Astrocyte of the spinal cord (primary cell): ENCODE measurements around the gene TICAM2.

Experiments
- DNase-seq: peaks from one replicate; pipeline ENCODE4 v3.0.0; 2011; ENCODE audit warnings: low read depth, low spot score
- H3K4me3 ChIP-seq: 2 replicates; pipeline ENCODE4 v1.5.1; 2011; ENCODE audit warnings: low read depth, mild to moderate bottlenecking, low read length, moderate library complexity
- in situ Hi-C: cut with HindIII; loops from 2 replicates; pipeline ENCODE4 v1.10.0; 2017; ENCODE audit warnings: low sequenced_read_pairs
- TF ChIP-seq, protein P1 (sequence below): IDR thresholded peaks from 2 replicates; pipeline ENCODE4 v1.5.1; 2012; ENCODE audit warnings: low read depth, mild to moderate bottlenecking, low read length, inconsistent platforms

The TICAM2 gene

GRCh38 chr5:115532517-115532916 lies 69.8 kb downstream of the TICAM2 start:
- TF ChIP-seq, protein P1, sequence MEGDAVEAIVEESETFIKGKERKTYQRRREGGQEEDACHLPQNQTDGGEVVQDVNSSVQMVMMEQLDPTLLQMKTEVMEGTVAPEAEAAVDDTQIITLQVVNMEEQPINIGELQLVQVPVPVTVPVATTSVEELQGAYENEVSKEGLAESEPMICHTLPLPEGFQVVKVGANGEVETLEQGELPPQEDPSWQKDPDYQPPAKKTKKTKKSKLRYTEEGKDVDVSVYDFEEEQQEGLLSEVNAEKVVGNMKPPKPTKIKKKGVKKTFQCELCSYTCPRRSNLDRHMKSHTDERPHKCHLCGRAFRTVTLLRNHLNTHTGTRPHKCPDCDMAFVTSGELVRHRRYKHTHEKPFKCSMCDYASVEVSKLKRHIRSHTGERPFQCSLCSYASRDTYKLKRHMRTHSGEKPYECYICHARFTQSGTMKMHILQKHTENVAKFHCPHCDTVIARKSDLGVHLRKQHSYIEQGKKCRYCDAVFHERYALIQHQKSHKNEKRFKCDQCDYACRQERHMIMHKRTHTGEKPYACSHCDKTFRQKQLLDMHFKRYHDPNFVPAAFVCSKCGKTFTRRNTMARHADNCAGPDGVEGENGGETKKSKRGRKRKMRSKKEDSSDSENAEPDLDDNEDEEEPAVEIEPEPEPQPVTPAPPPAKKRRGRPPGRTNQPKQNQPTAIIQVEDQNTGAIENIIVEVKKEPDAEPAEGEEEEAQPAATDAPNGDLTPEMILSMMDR: no peak
- in situ Hi-C loops: no loop called here
- no peak for DNase-seq
- H3K4me3 ChIP-seq: no peak overlapping the region

GRCh38 chr5:115531787-115532367 lies 70.4 kb downstream of the TICAM2 start:
- TF ChIP-seq, protein P1: no peak
- no peak for DNase-seq
- in situ Hi-C loops: no loop called here
- H3K4me3 ChIP-seq: no peak overlapping the region

GRCh38 chr5:115531380-115531779 lies 70.9 kb downstream of the TICAM2 start:
- in situ Hi-C loops: no loop called here
- TF ChIP-seq, protein P1: no peak

GRCh38 chr5:115530426-115530825 lies 71.9 kb downstream of the TICAM2 start:
- no peak overlapping the region for H3K4me3 ChIP-seq
- DNase-seq: no peak

More at GRCh38 chr5:115531380-115531779, 70.9 kb downstream of the TICAM2 start:
- no peak overlapping the region for H3K4me3 ChIP-seq
- no peak for DNase-seq

More at GRCh38 chr5:115530426-115530825, 71.9 kb downstream of the TICAM2 start:
- in situ Hi-C loops: no loop called here
- TF ChIP-seq, protein P1: no peak
